Osteocyte (in vitro differentiated cells): Measurements from ENCODE around the gene PVR. TPM values are rescaled to one million over a fixed set of nuclear protein-coding genes. Genes with fewer than 3 reads are reported as not detected.

ENCODE experiments used
- DNase-seq: peaks from one replicate; pipeline ENCODE4 v3.0.0; 2021; ENCODE audit warnings: mixed read lengths; ENCODE audit not compliant: unreplicated experiment; ENCODE audit errors: extremely low spot score
- H3K27ac Mint-ChIP-seq: one replicate; pipeline ENCODE4 v1.8.0; 2021; ENCODE audit warnings: mild to moderate bottlenecking, mixed read lengths; ENCODE audit not compliant: unreplicated experiment
- H3K27me3 Mint-ChIP-seq: one replicate; pipeline ENCODE4 v1.8.0; 2021; ENCODE audit warnings: mixed read lengths; ENCODE audit not compliant: unreplicated experiment
- H3K36me3 Mint-ChIP-seq: one replicate; pipeline ENCODE4 v1.8.0; 2021; ENCODE audit warnings: mixed read lengths; ENCODE audit not compliant: unreplicated experiment
- H3K4me1 Mint-ChIP-seq: one replicate; pipeline ENCODE4 v1.8.0; 2021; ENCODE audit warnings: mixed read lengths; ENCODE audit not compliant: unreplicated experiment
- H3K4me3 Mint-ChIP-seq: one replicate; pipeline ENCODE4 v1.8.0; 2021; ENCODE audit warnings: mild to moderate bottlenecking, moderate library complexity, mixed read lengths; ENCODE audit not compliant: unreplicated experiment
- H3K9me3 Mint-ChIP-seq: one replicate; pipeline ENCODE4 v1.8.0; 2021; ENCODE audit warnings: mixed read lengths; ENCODE audit not compliant: unreplicated experiment
- CTCF ChIP-seq: fragments of 200-600 bp; sonication (generic); IDR thresholded peaks from 2 replicates; pipeline ENCODE4 v1.5.0; 2021; ENCODE audit warnings: antibody characterized with exemption, mild to moderate bottlenecking, moderate library complexity
- long read RNA-seq: library from polyadenylated mRNA; unstranded; transcript quantifications from one replicate; pipeline ENCODE4 v2.0.0, GENCODE V29; 2021
- total RNA-seq: library from RNA; stranded (reverse); gene quantifications from 2 replicates; pipeline ENCODE4 v1.2.1, GENCODE V29; 2021

PVR gene
- total RNA-seq, result 29.2 and 31.4 TPM in 2 replicates
- long read RNA-seq, transcript PVR-203 (8 exons, 3,078 nt), result minor isoform, 7 of 47 reads
- long read RNA-seq, transcript PVR-205 (8 exons, 3,325 nt), result major isoform, 14 of 47 reads
- long read RNA-seq, partial matches to known transcripts, result 17 of 47 reads
- long read RNA-seq, other reads (novel, unspliced or antisense), result 6 of 47 reads

GRCh38 chr19:44643605-44644401, at the start of gene PVR:
Gene PVR (plus strand): TSS chr19:44643910. CDS start chr19:44644097, 187 bp downstream.
- peak within 1 kb of the TSS; percentile 87 for H3K4me3 Mint-ChIP-seq
- peaks cover 13% of the 10 kb centered on the region for H3K4me1 Mint-ChIP-seq

GRCh38 chr19:44596428-44597130, 47.1 kb upstream of the PVR start:
- Mint-ChIP-seq H3K27ac (no peak overlapping the region), H3K36me3 (no peaks in the 10 kb centered on the region), H3K4me1 (no peaks in the 10 kb centered on the region), H3K27me3 (peaks cover 28% of the 10 kb centered on the region), H3K9me3 (no peaks in the 10 kb centered on the region), H3K4me3 (no peak overlapping the region)
- DNase-seq, result no peak
- TF ChIP-seq CTCF, result no peak

More at GRCh38 chr19:44643605-44644401, at the start of gene PVR:
- Mint-ChIP-seq H3K27ac (peak within 1 kb of the TSS; percentile 87), H3K36me3 (peaks cover 4% of the 10 kb centered on the region), H3K27me3 (no peaks in the 10 kb centered on the region), H3K9me3 (no peaks in the 10 kb centered on the region)
- no peak for TF ChIP-seq CTCF
- peak; percentile 90 for DNase-seq

GRCh38 chr19:44597131-44597491, 46.6 kb upstream of the PVR start:
- H3K27me3 Mint-ChIP-seq, result peaks cover 28% of the 10 kb centered on the region
- H3K27ac Mint-ChIP-seq, result no peak overlapping the region
- H3K36me3 Mint-ChIP-seq, result no peaks in the 10 kb centered on the region
- no peak for TF ChIP-seq CTCF
- H3K4me1 Mint-ChIP-seq, result no peaks in the 10 kb centered on the region
- DNase-seq, result no peak
- no peak overlapping the region for H3K4me3 Mint-ChIP-seq
- no peaks in the 10 kb centered on the region for H3K9me3 Mint-ChIP-seq

- Mint-ChIP-seq H3K27ac (no peak overlapping the region), H3K9me3 (no peaks in the 10 kb centered on the region), H3K4me3 (no peak overlapping the region), H3K27me3 (peaks cover 30% of the 10 kb centered on the region), H3K36me3 (no peaks in the 10 kb centered on the region), H3K4me1 (peaks cover 4% of the 10 kb centered on the region)
- no peak for TF ChIP-seq CTCF
- no peak for DNase-seq
These were observed 45.4 kb upstream of the PVR start for GRCh38 chr19:44598355-44598754.

- H3K27me3 Mint-ChIP-seq, result peaks cover 27% of the 10 kb centered on the region
- H3K4me1 Mint-ChIP-seq, result peaks cover 6% of the 10 kb centered on the region
- no peak for DNase-seq
- no peak overlapping the region for H3K27ac Mint-ChIP-seq
- no peak overlapping the region for H3K4me3 Mint-ChIP-seq
- H3K9me3 Mint-ChIP-seq, result no peaks in the 10 kb centered on the region
- no peak for TF ChIP-seq CTCF
- H3K36me3 Mint-ChIP-seq, result no peaks in the 10 kb centered on the region
These were observed 44.8 kb upstream of the PVR start for GRCh38 chr19:44598880-44599279.
